SK-N-SH (cell line): ENCODE data around the gene CBX7.

Experiments used
- EP300 ChIP-seq, 2 experiments: IDR thresholded peaks; 2 replicates each; pipeline versions ENCODE4 v1.4.0 to v1.6.1; 2012; ENCODE audit warnings: borderline replicate concordance in 1 of 2, low read depth in 1 of 2, low read length in 1 of 2
- RAD21 ChIP-seq: IDR thresholded peaks from 2 replicates; pipeline ENCODE4 v1.6.1; 2012; ENCODE audit warnings: mild to moderate bottlenecking, low read length
- TF ChIP-seq, protein P1 (sequence below): fragments of 200-600 bp; sonication (generic); IDR thresholded peaks from 2 replicates; pipeline ENCODE4 v1.6.1; 2017; ENCODE audit warnings: antibody characterized with exemption, mild to moderate bottlenecking, moderate library complexity

DNA sequence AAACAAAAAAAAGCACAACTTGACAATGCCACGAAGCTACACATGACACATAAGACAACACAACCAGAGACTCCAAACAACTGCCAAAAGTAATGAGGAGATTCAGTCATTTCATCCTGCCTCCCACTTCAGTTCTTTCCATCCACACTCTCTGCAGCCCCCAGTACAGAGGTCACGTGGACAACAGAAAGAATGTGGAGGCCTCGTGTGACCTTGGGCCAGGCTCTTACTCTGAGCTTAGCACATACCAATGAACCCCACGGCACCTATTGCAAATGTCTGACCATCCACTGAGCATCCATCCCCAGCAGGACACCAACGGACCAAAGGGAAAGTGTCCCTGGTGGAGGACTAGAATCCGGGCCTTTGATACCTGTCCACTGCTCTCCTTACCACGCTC, 12.5 kb downstream of the CBX7 start:
- TF ChIP-seq RAD21: no peak
- TF ChIP-seq, protein P1, sequence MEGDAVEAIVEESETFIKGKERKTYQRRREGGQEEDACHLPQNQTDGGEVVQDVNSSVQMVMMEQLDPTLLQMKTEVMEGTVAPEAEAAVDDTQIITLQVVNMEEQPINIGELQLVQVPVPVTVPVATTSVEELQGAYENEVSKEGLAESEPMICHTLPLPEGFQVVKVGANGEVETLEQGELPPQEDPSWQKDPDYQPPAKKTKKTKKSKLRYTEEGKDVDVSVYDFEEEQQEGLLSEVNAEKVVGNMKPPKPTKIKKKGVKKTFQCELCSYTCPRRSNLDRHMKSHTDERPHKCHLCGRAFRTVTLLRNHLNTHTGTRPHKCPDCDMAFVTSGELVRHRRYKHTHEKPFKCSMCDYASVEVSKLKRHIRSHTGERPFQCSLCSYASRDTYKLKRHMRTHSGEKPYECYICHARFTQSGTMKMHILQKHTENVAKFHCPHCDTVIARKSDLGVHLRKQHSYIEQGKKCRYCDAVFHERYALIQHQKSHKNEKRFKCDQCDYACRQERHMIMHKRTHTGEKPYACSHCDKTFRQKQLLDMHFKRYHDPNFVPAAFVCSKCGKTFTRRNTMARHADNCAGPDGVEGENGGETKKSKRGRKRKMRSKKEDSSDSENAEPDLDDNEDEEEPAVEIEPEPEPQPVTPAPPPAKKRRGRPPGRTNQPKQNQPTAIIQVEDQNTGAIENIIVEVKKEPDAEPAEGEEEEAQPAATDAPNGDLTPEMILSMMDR: no peak
- TF ChIP-seq EP300 (IDR thresholded peaks at IDR 0.05; ENCODE audit: borderline replicate concordance in 1 of 2, low read depth in 1 of 2, low read length in 1 of 2): no peak
